ENCODE data around the gene OSM.
A peak's percentile ranks its signal among the peaks of the same experiment; 100 is the strongest.

Gene OSM

DNA sequence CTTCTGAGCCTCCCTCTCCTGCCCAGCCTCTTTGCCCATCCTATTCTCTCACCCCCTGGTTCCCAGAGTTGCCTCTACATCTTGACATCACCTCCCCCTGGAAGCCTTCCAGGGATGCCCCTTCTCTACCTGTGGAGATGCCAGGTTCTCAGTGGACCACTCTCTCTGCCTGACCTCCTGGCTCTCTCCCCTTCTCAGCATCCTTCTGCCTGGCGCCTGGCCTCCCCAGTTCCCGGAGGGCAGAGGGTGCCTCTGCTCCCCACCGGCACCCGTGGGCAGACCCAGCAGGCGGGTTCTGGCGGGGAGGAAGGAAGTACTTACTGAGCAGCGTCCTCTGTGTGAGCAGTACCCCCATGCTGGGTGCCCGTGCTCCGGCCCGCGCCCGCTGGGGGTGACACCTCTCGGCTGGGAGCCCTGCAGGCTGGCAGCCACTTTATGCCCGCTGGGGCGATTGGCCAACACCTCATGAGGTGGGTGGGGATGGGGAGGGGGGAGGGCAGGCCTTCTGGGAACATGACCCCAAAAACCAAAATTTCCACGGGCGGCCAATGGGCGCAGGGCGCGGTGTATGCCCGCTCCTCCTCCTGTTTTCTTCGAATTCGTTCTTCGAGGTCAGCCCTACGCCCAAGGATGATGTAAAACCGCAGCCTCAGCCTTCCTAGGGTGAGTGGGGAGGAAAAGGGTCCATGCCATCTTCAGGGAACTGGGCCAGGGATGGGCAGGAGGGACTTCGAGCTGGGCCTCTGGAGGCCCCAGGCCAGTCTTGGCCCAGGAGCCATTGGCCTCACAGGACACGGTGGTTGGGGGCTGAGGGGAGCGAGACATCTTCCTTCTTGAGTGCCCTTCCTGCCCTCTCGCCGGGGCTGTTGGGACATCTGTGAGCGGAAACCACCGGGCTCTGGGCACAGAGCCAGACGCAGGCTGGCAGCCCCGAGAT lies at the start of gene OSM:
TSS of gene OSM (minus strand) at position 407 of the 937 bp plus-strand sequence. CDS start at position 355, 52 bp downstream.
- DNase-seq = no peak

DNA sequence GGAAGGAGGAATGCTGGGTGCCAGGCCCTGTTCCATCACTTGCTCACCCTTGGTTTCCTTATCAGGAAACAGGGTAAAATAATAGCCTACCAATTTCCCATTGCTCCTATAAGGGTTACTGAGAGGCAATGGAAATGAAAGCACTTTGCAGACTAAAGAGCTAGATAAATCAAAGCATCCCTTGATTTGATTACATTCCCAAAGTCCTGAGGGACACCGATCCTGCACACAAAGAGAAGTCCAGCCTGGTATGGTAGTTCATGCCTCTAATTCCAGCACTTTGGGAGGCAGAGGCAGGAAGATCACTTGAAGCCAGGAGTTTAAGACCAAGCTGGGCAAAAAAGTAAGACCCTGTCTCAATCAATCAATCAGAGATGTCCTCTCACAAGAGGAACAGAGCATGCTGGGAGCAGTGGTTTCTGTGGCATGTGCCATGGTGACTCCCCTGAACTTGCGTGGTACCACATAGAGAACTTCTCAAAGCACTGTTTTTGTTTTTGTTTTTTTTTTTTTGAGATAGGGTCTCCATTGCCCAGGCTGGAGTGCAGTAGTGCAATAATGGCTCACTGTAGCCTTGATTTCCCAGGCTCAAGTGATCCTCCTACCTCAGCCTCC lies 49.4 kb upstream of the OSM start:
- no peak for DNase-seq

DNA sequence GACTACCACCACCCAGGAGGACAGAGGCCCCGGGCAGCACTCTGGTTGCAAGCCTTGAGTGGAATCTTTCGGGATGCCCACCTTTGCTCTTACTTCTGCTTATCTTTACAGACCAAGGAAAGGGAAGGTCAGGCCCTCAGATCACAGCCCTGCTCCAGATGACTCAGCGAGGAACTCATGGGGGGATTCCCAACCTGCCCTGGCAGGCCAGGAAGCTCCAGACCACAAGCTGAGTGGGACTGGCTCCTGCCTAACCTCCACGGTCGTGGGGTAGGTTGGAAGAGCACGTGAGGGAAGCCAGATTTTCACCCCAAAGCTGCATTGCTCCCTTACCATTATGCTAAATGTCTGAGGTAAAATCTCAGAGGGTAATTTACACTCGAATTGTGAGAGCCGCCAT lies 48.3 kb upstream of the OSM start:
- no peak for DNase-seq

DNA sequence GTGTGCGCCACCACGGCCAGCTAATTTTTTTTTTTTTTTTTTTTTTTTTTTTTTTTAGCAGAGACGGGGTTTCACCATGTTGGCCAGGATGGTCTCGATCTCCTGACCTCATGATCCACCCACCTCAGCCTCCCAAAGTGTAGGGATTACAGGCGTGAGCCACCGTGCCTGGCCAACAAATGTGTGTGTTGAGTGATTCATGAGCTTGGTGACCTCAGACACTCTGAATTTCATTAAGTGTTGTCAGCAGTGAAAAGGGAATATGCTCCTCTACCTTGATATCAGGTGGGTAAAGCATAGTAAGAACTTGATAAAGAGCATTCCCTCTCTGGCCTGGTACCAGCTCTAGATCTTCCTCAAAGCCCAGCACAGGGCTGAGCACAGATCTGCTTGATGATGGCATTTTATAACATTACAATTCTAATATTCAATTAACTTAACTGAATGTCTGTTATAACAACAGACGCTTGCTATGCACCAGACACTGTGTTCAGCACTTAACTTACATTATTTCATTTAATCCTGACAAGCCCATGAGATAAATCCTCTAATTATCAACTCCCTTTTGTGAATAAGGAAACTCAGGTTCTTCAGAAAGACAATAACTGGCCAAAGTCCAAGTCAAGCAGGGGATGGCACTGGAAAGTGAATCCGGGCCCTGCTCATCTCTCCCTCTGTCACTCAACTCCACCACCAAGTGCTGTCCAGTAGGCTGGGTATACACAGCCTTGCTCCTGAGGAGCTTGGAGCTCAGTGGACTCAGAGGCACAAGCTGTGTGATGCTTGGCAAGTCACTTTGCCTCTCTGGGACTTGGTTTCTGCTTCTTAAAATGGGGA lies 47.1 kb upstream of the OSM start:
- DNase-seq = no peak

DNA sequence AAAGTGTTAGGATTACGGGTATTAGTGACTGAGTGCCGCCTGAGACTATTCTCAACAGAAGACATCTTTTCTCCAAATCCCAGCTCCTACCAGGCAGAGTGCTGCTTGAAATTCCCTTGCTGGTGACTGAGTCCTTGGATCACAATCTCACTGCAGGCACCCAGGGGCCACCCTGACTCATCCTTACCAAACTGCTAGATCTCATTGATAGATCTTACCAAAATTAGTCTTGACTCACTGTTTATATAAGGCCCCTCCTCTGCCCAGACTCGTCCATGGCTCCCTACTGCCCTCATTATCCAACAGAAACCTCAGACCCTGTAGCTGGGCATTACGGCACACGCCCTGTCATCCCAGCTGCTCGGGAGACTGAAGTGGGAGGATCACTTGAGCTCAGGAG lies 45.4 kb upstream of the OSM start:
- DNase-seq = peak; percentile 62

DNA sequence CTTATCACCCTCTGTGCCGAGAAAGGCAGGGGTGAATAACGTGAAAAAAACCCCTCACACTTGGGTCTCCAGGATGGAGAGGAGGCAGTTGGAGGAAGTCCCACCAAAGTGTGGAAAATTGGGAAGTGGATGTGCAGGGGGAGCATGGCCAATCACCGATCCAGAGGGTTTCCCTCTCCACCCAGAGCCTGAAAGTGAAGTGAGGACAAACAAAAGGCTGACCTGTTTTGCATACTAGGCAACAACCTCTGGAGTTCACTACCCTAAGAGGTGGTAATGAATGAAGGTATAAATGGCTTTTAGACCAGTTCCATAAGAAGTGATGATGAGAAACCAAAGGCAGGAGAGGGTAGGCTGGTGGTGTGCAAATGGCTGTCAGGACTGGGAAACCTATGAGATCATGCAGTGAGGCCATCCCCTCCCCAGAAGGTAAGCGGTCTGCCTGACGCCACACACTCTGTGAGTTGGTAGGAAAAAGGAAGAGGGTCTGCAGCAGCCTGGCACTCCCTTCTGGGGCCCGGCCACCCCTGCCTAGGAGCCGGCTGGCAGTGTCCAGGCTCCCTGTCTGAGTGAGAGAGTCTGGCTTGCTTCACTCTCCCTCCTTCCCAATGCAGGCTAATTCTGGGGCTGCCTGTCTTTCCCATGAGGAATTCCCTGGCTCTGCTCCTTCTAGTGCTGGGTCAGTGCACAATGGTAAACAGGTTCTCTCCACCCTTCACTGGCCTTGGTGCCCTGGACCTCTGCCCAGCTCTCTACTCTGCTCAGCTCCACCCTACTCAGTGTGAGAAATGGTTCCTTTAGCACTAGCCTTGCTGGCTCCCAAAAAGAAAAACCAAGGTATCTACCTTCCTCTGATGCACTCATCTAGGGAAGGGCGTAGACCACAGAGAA lies 44.5 kb upstream of the OSM start:
- DNase-seq = no peak

DNA sequence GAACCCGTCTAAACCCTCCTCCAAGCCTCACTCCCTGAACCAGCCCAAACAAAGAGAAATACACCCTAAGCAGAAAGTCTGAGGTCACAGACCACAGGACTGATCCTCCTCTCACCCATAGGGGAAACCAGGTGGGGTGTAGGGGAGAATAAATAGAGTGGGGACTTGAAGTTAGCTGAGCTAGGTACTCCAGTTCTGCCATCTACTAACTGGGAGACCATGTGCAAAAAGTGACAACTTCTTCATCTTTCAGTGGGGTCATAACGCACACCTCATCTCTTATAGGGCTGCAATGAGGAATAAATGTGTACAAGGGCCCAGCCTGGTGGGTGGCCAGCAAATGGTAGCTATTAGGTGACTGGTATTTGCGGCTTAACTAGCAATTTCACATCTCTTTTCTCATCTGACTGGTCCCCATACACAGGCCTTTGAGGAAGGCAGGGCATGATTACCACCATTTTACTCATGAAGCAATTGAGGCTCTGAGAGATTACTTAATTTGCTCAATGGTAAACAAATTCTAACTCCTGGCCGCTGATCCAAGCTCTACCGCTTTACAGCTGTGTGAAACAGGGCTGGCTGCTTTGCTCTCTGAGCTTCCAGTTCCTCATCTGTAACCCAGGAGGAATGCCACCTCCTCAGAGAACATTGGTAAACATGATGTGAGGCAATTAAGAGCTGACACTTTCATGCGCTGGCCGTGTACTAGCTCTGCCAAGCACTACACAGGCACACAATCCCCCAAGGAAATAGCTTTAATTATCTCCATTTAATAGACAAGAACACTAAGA lies 43.5 kb upstream of the OSM start:
- DNase-seq = no peak

DNA sequence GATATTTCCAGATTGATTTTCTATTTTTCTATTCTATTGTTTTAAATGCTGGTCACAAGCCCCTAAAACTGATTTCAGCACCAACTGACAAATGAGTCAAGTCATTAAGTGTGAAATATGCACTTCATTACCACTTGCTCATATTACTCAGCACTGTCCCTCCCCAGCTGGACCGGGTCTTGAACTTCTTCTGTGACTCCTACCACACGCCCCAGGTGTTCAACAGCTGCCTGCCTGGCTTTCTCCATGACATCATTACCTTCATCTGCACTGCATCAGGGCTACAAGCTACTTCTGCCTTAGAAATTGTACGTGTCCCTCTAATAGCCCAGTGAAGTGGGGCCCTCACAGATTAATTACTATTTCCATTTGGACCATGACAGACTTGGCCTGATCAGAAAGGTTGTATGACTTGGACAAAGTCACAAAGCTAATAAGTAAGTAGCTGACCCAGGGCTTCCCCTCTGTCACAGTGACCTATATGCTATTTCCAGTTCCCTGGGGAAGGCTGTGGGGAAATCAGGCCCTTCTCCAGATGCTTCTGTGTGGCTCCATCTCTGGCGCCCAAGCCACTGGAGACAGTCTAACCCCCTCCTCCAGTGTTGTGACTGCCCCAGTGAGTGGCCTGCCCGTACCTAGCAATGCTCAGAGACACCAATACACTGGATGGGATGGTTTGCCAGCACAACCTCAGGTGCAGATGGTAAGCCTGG lies 42.0 kb upstream of the OSM start:
- DNase-seq = no peak

DNA sequence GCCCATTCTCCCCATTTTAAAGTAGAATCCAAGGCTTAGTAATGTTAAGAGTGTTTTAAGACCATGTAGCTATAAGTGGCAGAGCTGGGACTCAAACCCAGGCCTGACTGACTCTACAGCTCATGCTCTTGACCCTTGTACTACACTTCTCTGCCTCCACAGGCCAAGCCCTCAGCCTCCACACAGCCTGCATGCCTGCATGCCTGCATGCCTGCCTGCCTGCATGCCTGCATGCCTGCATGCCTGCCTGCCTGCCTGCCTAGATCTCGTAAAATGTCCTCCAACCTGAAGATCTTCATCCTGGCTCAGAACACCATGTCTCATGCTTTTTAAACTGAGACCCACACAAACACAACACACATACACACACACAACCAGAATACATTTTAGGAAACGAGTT lies 41.4 kb upstream of the OSM start:
- no peak for DNase-seq

DNA sequence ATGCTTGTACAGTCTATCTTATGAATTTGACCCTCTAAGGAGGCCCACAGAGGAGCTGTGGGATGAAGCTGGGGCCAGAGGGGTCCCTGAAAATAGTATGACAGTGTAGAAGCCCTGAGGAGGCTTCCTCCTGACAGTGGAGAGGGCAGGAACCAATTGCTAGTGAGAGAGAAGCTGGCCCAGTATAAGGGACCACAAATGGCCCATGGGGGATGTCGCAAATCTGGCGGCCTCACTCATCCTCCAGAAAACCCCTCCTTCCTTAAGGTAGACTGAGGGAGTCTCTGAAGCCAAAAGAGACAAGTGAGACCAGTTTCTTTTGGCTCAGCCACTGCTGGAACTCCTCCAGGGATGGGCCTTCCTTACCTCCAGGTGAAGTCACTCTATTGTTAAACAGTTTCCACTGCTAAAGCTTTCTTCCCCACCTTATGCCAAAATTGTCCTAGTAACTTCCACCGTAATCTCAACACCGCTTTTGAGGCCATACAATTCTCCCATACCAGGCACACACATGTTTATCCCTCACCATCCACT lies 40.5 kb upstream of the OSM start:
- no peak for DNase-seq

DNA sequence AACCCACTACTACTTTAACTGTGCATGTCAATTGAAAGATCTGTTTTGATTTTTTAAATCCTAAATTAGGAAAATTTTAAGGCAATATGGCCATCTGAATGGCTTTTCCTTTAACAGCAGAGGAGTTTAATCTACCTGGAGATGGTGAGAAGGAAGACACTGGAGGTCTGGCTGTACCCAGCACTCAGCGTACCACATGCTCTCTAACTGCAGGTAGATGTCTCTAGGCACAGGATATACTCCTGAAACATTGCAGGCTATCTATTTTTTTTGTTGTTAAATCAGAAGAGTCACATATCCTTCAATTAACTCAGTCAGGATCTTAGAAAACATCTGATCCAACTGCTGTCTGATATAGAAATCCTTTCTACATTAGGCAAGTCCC lies 40.0 kb upstream of the OSM start:
- no peak for DNase-seq

DNA sequence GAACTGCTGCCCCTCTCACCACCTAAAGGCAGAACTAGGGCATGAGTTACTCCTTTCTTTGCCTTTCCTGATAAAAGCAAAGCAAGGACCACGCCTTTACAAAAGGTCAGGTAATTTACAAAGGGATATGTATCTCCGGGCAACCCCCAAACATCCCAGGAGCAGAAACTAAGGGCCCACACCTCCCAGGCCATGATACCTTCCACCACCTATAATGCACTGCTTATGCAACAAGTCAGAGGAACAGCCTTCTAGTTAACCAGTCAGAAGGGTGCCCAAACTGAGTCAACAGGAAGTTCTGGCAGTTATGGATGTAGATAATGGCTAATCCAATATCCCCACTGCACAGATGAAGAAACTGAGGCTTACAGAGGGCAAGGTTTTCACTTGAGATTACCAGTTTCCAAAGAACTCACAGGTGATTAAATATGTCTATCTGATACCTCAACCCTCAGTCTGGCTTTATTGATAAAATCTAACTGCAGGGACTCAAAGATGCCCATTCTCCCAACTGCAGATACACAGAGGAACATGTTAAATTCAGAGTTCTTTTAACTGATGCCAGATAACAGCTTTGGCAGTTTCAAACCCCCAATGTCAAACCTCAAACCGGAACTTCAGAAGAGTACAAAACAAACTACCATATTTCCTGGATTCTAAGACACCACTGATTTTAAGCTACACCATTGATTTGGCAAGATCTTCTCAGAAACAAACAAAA lies 39.4 kb upstream of the OSM start:
- no peak for DNase-seq

DNA sequence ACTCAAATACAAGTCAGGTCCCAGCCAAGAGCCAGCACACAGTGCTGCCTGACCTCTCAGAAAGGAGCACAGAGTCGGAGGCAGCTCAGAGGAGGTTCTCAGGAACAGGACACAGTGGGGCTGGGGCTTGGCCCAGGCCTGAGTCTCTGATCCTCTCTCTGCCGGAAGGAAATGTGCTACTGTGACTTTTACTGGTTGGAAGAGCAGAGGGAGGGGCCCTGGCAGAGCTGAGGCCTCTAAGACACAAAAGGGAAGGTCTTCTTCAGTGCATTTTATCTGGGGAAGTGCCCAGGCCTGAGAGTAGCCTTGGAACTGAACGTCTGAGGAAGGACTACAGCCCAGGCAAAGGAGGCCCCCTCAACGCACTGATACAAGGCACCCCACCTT lies 38.9 kb upstream of the OSM start:
- no peak for DNase-seq

DNA sequence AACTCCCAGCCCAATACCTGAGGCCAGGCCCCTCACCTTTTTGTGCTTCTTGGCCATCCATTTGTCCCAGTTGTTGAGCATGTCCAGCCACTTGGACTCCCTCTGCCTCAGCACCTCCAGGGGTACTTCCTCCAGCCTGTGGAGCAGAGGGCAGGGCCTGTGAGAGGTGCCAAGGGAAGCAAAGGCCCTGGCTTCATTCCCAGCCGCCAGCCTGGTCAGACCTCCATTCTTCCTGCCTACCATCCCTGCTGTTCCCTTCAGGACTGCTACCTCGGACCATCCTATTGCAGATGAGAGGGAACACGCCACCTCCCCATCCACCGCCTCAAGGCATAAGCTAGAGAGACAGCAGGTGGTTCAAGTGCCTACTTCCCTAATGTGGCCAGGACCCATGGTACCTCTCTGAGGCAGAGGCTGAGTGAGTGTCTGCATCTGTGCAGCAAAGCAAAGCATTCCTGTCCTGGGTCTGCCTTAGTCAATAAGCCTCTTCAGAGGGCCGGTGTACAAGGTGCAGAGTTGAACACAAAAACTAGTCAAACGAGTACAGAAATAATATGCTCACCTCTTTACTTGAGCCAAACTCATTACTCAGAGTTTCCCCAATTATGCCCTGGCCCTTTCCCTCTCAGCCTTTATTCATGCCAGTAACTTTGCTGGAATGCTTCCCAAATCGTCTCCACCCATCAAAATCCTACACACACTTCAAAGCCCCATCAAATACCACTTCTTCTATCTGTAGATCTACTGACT lies 38.0 kb upstream of the OSM start:
- DNase-seq = no peak

DNA sequence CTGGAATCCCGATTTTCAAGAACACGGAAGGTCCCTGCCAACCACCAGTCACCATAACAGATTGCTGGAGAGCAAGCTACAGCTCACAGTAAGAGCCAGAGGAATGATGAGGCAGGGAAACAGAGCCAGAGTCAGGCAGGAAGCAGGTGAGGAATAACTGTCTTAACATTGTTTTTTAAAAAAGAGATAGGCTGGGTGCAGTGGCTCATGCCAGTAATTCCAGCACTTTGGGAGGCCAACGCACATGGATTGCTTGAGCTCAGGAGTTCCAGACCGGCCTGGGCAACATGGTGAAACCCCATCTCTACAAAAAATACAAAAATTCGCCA lies 36.1 kb upstream of the OSM start:
- DNase-seq = no peak

DNA sequence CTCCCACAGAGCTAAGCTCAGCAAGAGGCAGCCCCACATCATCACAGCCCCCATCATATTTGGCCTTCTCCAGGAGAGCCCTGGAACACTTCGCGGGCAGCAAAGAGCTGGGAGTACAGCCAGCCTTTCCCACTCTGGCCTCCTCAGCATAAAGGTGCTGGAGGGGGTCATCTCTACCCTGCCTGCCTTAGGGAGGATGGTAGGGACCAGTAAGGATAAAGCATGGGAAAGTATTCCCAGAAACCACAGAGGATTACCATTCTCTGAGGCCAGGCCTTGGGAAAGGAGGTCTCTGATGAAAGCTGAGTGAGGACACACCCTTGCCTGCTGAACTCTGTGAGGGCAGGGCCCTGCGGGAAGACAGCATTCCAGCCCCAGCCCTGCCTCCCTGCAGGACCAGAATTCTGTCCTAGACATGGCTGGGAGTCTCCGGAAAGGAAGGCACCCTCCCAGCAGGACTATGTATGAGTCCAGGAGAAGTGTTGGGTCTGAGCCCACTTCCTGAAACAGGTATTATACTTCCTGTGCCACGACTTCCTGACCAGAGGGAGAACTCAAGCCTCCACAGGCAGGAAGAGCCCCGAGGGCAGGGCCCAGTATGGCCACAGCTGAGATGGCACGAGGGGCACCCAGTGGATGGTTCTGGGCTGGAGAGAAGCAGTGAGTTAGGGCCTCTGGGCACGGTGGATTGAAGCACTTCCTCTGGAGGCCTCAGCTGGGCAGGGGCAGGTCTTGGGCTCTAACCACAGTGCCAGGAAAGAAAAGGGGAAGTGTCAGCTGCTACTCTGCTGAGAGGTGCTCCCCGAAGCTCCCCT lies 35.6 kb upstream of the OSM start:
- DNase-seq = peak; percentile 19

DNA sequence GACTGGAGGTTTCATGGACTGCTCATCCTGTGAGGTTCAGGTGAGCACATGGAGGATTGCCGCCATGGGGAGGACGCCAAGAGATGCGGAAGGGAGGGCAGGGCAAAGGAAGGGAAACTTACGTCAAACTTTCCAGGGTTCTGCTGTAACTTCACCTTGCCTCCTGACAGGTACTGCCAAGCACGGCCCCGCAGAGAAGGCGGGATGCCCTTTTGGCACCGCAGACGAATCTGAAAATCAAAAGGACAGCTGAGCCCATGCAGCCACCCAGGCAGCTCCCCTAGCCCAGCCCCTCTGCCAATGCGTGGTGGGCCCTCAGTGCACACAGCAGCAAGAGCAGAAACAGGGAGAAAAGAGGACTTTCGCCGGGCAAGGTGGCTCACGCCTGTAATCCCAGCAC lies 32.7 kb upstream of the OSM start:
- no peak for DNase-seq

DNA sequence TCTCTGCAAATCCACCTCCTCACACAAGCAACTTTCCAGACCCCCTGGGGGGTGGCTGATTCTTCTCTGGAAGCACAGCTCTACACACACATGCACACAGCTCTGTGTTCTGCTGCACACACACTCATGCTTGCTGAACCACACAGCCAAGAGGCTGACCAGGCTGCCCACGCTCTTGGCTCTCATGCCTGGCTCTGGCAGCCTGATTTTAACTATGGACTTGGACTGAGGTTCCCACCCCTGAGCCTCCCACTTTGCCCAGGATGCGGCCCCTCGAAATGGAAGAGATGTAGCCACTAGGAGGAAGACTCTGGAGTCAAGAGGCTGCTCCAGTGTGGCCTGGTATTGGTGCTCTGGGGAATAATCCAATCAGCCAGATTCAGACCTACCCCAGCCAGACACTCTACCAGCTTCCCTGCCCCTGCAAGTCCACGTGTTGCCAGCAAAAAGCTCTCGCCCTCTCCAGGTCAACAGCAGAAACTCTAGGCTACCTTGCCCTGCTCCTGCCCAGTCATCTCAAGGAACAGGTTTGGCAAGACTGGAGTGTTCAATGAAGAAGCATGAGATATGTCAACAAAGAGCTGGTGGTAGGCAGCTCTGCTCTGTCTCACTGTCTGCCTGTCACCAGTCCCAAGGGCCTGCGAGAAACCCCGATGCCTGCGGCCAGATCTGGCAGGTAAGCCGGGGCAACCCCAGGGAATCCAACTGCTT lies 31.5 kb upstream of the OSM start:
- DNase-seq = no peak

All from amniotic stem cell (primary cell).